Endothelial cell (in vitro differentiated cells): ENCODE measurements around the gene CACHD1. TPM values are rescaled to one million over a fixed set of nuclear protein-coding genes. Genes with fewer than 3 reads are reported as not detected.

ENCODE experiments used
- DNase-seq: peaks from one replicate; pipeline ENCODE4 v3.0.0; 2021; ENCODE audit warnings: low spot score
- H3K27ac Mint-ChIP-seq: one replicate; pipeline ENCODE4 v1.8.0; 2021; ENCODE audit warnings: mixed read lengths, inconsistent platforms; ENCODE audit not compliant: unreplicated experiment
- H3K27me3 Mint-ChIP-seq: one replicate; pipeline ENCODE4 v1.8.0; 2021; ENCODE audit warnings: mild to moderate bottlenecking, moderate library complexity, mixed read lengths, inconsistent platforms; ENCODE audit not compliant: unreplicated experiment
- H3K36me3 Mint-ChIP-seq: one replicate; pipeline ENCODE4 v1.8.0; 2021; ENCODE audit warnings: mild to moderate bottlenecking, low read depth, mixed read lengths, inconsistent platforms; ENCODE audit not compliant: unreplicated experiment
- H3K4me1 Mint-ChIP-seq: one replicate; pipeline ENCODE4 v1.8.0; 2021; ENCODE audit warnings: mild to moderate bottlenecking, mixed read lengths, inconsistent platforms; ENCODE audit not compliant: unreplicated experiment
- H3K4me3 Mint-ChIP-seq: one replicate; pipeline ENCODE4 v1.8.0; 2021; ENCODE audit warnings: mild to moderate bottlenecking, mixed read lengths, inconsistent platforms; ENCODE audit not compliant: unreplicated experiment
- H3K9me3 Mint-ChIP-seq: one replicate; pipeline ENCODE4 v1.8.0; 2021; ENCODE audit warnings: mixed read lengths, inconsistent platforms; ENCODE audit not compliant: unreplicated experiment
- CTCF ChIP-seq: fragments of 200-600 bp; sonication (generic); IDR thresholded peaks from one replicate; pipeline ENCODE4 v1.5.0; 2021; ENCODE audit warnings: antibody characterized with exemption; ENCODE audit not compliant: unreplicated experiment
- total RNA-seq: library from RNA; stranded (reverse); fragmentation: NEBNext Ultra II Directional; extraction: Animal tissue kit (Norgen Biotek cat#: 25700); gene quantifications from one replicate; pipeline ENCODE4 v1.2.1, GENCODE V29; 2021; ENCODE audit not compliant: unreplicated experiment

CACHD1 gene
- total RNA-seq, 1 donor from 2014 or later: 48.6 TPM

- DNase-seq: no peak
- Mint-ChIP-seq H3K4me3 (no peak overlapping the region), H3K36me3 (peaks cover 31% of the 10 kb centered on the region), H3K9me3 (peaks cover 7% of the 10 kb centered on the region), H3K27me3 (peaks cover 2% of the 10 kb centered on the region), H3K27ac (no peak overlapping the region), H3K4me1 (peaks cover 14% of the 10 kb centered on the region)
- TF ChIP-seq CTCF: no peak
Measured at GRCh38 chr1:64616039-64616438, 146.1 kb downstream of the CACHD1 start.

DNA sequence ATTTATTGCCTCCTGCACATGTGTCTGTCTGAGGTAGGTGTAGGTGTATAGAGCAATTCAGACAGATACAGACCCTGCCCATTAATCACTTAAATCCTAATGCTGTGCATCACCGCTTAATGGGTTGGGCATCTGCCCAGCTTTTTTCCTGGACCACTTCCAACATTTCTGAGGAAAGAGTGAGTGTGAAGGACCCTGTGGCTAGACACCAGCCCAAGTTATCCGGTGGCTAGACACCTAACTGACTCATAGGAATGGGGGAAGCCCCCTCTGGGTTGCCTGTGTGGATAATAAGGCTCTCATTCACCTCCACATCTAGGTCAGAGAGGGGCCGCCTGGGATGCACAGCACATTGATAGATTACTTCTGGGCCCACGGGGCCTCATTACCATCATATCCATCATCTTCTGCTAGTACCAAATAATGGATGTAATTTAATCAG is 153.8 kb downstream of the CACHD1 start:
- peaks cover 3% of the 10 kb centered on the region for H3K27me3 Mint-ChIP-seq
- no peak overlapping the region for H3K27ac Mint-ChIP-seq
- peaks cover 18% of the 10 kb centered on the region for H3K4me1 Mint-ChIP-seq
- H3K9me3 Mint-ChIP-seq: no peaks in the 10 kb centered on the region
- no peak overlapping the region for H3K4me3 Mint-ChIP-seq
- no peak for TF ChIP-seq CTCF
- DNase-seq: no peak
- H3K36me3 Mint-ChIP-seq: no peaks in the 10 kb centered on the region

- no peak for DNase-seq
- H3K27me3 Mint-ChIP-seq: peaks cover 1% of the 10 kb centered on the region
- no peak for TF ChIP-seq CTCF
- peak overlapping the region; percentile 27 for H3K27ac Mint-ChIP-seq
- no peak overlapping the region for H3K4me3 Mint-ChIP-seq
- no peaks in the 10 kb centered on the region for H3K9me3 Mint-ChIP-seq
- H3K4me1 Mint-ChIP-seq: peaks cover 13% of the 10 kb centered on the region
- H3K36me3 Mint-ChIP-seq: no peaks in the 10 kb centered on the region
Measured at GRCh38 chr1:64624218-64624713, 154.3 kb downstream of the CACHD1 start.

DNA sequence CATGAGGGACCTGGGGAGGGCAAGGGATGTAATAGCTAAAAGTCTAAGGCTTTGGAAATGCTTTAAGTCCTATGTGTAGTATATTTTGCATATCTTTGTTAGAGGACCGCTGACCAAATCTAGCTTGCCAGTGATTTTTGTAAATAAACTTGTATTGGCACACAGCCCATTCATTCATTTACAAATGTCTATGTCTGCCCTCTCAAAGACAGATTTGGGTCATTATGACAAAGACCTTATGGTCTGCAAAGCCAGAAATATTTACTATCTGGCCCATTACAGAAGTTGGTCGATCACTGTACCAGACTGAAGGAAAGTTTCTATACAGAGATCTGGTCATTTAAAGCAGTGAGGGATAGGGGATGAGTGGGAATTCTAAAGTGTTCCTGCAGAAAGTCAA is 154.9 kb downstream of the CACHD1 start:
- Mint-ChIP-seq H3K27ac (no peak overlapping the region), H3K4me1 (peaks cover 13% of the 10 kb centered on the region), H3K27me3 (peaks cover 1% of the 10 kb centered on the region), H3K36me3 (no peaks in the 10 kb centered on the region), H3K9me3 (no peaks in the 10 kb centered on the region), H3K4me3 (no peak overlapping the region)
- DNase-seq: no peak
- TF ChIP-seq CTCF: no peak

DNA sequence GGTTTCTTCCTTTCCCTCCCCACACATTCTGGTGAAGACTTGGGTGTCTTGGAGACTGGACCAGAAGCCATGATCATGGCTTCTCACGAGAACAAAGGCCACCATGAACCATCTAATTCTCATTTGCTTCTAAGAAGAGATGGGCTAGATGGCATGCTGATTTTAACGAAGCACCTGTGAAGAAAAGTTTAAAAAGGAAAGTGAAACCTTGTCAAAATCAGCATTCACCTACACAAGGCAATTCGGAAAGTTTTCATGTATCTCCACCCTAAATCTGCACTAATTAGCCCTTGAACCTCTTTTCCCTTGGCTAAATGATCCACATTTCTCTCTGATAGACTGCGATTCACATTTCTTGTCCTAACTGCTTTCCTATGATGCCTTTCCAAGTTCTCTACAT is 160.7 kb downstream of the CACHD1 start:
- Mint-ChIP-seq H3K27ac (no peak overlapping the region), H3K4me1 (peaks cover 22% of the 10 kb centered on the region), H3K36me3 (peaks cover 13% of the 10 kb centered on the region), H3K27me3 (peaks cover 4% of the 10 kb centered on the region), H3K9me3 (no peaks in the 10 kb centered on the region), H3K4me3 (peak overlapping the region; percentile 26)
- no peak for TF ChIP-seq CTCF
- no peak for DNase-seq
